NOMO-1 treated with dmso at 0.1 percent for 144 hours (cell line): ENCODE data around the gene UBE2O.
"Not testable (repeated sequence)": the region's sequence is repeated elsewhere in the genome, so short reads cannot be mapped to it uniquely, and the experiment has no call there.

Source experiments
- DNase-seq: peaks from one replicate; lab custom pipeline; 2025; ENCODE audit not compliant: unreplicated experiment; lab: John Stamatoyannopoulos, UW

The UBE2O gene

DNA sequence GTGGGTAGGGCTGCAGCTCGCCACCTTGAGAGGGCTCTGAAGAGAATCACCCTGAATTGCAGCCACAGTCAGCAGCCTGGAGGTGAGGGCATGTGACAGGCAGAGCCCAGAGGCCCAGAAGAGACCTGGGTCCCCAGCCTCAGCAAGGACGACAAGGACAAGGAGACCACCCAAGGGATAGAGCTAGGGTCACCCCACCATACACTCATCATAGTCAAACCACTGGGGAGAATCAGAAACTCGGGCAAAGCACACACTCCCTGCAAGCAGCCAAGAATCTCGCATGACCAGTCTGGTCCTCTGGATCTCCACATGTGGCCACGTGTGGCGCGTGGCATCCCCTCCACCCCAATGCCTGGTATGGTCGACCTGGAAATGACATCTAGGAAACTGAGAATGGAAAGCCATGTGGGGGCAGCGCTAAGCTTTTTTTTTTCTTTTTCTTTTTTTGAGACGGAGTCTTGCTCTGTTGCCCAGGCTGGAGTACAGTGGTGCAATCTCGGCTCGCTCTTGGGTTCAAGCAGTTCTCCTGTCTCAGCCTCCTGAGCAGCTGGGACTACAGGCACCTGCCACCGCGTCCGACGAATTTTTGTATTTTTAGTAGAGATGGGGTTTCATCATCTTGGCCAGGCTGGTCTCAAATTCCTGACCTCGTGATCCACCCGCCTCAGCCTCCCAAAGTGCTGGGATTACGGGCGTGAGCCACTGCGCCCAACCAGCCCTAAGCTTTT lies 73.1 kb downstream of the UBE2O start:
- no peak for DNase-seq

DNA sequence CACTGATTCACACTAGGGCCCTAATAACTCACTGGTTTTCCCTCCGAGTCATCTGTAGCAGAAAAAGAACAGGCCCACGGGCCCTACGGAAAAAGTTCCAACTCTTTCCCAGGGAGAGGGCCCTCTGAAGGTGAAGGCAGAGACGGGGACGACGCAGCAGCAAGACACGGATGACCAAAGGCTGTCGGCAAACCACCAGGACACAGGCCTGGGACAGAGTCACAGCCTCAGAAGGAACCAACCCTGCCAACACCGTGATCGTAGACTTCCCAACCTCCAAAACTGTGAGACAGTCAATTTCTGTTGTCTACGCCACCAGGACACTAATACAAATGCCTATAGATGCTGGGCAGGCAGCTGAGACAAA lies 73.7 kb downstream of the UBE2O start:
- no peak for DNase-seq

DNA sequence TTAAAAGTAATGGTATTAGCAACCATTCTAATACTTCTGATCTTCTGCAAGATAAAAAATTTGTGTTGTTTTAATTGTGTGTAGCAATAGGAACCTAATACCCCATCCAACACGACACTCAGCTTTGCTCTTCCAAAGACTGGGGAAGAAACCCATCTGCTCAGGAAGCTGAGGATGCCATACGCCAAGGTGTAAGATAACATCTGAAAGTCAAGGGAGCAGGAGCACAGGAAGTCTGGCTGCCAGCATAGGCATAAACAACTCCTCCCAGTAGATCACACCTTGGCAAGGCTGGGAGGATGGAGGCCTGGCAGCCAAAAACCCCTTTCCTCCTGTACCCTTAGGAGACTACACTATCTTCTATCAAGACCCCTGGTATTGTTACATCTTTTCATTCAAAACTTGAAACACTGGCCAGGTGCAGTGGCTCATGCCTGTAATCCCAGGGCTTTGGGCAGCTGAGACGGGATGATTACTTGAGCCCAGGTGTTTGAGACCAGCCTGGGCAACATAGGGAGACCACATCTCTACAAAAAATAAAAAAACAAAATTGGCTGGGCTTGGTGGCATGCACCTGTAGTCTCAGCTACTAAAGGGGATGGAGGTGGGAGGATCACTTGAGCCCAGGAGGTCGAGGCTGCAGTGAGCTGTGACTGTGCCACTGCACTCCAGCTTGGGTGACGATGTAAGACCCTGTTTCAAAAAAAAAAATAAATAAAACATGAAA lies 74.2 kb downstream of the UBE2O start:
- DNase-seq, result no peak

DNA sequence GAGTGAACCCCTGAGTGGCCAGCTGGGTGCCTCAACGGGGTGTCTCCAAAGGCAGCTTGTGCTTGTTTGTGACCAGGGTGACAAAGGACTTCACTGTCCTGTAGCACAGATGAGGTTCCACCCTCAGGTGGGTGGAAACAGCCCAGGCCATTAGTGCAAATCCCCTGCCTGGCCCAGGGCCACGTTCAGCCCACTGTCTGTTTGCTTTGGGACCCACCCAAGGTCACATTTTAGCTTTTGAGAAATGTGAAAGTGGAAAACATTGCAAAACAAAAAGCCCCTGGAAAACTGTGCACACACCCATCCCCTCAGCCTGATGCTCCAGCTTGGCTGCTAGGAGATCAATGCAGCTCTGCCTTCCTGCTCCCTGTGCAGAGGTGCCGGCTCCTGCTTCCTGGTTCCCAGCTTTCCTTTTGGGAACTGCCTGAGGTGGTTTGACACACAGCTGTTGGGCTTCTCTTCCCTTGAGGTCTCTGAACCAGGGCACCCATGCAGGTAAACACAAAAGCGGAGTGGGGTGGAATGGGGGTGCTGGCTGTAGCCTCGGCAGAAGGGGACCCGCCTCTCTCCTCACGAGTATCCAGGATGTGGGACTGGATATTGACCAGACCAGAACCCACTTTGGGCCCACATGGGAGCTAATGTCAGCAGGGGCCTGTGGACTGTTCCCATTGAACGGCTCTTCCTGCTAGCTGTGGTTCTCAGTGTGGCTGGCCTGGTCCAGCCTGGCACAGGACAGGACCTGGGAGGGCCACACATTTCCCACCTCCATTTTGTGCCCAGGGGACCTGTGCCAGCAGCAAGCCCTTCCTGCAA lies 76.4 kb downstream of the UBE2O start:
- no peak for DNase-seq

DNA sequence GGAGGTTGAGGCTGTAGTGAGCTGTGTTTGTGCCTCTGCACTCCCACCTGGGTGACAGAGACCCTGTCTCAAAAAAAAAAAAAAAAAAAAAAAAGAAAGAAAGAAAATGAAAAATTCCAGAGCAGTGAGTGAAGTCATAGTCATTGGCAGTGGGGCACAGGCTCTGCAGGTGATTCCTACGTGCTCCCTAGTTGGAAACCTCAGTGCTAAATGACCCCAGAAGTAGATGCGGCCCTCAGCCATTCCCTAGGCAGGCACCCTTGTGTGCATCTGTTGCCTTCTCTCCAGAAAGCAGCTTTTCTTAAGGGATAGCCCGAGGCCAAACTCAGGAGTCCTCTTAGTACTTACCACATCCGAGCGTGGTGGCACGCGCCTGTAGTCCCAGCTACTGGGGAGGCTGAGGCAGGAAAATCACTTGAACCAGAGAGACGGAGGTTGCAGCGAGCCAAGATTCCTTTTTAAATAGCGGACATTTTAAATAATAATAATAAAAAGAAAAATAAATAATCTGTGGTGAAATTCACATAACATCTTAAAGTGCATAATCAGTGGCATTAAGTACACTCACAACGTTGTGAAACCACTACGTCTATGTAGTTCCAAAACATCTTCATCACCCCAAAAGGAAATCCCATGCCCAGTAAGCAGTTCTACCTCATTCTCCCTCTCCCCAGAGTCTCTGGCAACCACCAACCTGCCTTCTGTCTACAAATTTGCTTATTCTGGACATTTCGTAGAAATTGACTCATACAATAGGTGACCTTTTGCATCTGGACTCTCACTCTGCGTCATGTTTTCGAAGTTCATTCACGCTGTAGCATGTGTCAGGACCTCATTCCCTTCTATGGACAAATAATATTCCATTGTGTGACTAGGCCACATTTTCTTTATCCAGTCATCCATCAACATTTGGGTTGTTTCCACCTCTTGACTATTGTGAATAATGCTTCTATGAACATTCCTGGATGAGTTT lies 81.0 kb downstream of the UBE2O start:
- DNase-seq, result no peak

DNA sequence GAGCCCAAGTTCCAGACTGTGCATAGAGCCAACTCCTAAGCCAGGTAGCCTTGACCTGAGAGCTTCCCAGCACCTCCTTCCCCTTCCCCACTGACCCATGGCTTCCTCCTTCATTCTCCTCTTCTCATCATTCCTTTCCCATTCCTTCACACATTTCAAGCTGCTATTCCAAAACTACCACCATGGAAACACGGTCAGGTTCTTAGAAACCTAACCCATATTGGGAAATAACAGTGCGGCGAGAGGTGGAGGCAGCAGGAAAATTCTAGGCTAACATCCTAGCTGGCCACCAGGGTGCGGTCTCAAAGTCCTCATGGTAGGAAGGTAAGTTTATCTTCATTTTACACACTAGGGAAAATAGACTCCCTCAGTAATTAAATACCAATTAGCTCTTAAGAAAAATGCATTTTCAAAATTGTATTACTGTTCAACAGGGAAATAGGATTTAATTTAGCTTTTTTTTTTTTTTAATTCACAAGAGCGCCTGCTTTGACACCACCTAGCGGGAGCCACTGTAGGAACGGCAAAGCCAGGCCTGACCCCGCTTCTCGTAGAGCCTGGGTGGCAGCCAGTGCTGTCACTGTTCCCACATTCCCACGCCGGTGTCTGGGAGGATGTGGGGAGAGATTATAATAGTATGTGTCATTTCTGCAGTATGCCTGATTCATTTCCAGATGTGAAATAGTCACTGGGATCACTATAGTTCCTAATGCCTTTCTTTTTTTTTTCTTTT lies 82.5 kb downstream of the UBE2O start:
- no peak for DNase-seq

DNA sequence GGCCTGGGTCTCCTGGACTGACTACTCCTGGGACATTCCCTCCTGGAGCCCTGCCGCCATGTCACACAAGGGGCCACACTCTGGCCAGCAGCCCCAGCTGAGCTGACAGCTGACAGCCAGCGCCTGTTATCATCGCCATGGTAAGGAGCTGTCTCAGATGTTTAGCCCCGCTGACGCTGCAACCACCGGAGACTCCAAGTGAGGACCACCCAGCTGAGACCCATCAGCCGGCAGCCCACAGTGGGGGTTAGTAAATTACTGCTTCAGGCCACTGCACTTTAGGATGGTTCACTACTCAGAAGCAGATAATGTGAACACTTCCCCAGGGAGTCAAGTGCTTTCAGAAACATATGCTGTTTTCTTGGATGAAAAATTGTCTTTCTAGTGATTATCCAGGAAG lies 83.1 kb downstream of the UBE2O start:
- no peak for DNase-seq

DNA sequence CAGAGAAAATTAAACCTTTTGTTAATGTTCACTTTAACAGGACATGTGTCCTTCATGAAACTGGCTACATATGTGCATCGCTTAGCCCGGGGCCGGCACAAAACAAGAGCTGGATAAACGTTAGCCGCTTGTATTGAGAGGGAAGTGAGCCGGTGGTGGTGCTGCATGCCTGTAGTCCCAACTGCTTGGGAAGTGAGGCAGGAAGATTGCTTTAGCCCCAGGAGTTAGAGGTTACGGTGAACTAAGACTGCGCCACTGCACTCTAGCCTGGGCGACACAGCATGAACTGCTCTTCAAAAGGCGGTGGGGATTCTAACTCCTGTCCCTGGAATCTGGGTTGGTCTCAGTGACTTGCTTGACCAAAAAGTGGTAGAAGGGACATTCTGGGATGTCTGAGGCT lies 83.6 kb downstream of the UBE2O start:
- DNase-seq, result no peak

DNA sequence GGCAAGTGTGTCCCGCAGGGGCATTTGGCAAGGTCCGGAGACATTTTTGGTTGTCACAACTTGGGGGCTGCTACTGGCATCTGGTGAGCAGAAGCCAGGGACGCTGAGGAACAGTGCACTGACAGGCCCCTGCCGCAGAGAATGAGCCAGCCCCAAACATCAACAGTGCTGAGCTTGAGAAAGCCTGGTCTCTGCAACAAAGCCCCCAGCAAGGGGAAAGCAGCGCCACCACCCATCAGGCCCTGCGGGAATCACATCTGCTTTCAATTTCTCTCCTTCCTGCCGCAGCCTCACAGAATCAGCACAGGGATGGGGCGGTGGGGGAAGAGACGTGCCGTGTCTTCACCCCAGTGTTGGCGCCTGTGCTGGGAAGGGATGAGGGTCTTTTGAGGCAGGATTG lies 84.4 kb downstream of the UBE2O start:
- DNase-seq, result no peak

DNA sequence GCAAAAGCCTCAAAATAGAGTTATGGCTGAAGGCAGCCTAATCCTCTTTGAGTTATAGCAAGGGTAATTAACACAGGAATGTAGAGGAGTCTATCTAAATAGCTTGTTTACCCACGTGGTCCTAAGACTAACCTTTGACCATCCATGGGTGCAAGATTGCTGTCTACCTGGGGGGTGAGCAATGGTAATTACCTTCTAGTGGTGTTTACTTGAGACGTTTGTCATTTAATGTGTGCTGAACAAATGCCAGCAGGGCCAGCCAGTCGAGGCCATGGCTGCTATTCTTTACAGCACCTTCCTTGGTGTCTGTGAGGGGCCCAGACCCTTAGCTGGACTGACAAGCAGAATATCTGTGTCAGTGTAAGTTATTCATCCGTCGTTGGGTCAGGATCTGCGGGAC lies 85.3 kb downstream of the UBE2O start:
- DNase-seq, result no peak

DNA sequence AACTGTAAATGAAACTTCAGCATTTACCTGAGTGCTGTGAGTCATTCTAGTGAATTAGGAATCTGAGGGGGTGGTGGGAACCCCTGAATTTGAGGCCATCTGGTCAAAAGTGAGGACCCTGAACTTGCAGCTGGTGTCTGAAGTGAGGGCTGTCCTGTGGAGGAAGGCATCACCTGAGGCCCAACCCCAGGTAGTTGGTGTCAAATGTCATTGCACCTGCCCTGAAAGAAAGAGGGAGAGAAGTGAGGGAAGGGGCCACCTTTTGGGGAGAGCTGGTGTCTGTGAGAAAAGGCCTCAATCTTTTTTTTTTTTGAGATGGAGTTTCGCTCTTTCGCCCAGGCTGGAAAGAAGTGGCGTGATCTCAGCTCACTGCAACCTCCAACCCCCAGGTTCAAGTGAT lies 86.7 kb downstream of the UBE2O start:
- no peak for DNase-seq

DNA sequence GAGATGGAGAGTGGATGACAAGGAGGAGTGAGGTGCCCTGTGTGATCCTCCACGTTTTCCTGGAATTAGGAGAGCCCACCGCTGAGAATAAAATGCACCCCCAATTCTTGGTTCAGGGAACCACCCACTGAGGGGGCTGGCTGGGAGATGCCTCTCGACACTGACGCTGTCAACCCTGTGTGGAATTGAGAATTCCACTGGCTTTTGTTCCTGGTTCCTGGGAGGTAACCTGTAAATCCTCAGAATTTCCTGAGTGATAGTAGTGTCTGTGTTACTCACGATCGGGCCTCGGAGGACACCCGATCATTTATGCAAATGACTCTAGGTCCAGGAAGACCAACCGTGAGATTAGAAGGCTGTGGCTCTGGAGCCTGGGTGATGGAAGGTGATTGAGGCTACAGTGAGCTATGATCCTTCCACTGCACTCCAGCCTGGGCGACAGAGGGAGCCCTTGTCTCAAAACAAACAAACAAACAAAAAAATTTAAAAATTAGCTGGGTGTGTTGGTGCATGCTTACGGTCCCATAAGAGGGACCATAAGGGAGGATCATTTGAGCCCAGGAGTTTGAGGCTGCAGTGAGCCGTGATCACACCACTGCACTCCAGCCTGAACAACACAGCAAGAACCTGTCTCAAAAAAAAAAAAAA lies 87.6 kb downstream of the UBE2O start:
- no peak for DNase-seq

DNA sequence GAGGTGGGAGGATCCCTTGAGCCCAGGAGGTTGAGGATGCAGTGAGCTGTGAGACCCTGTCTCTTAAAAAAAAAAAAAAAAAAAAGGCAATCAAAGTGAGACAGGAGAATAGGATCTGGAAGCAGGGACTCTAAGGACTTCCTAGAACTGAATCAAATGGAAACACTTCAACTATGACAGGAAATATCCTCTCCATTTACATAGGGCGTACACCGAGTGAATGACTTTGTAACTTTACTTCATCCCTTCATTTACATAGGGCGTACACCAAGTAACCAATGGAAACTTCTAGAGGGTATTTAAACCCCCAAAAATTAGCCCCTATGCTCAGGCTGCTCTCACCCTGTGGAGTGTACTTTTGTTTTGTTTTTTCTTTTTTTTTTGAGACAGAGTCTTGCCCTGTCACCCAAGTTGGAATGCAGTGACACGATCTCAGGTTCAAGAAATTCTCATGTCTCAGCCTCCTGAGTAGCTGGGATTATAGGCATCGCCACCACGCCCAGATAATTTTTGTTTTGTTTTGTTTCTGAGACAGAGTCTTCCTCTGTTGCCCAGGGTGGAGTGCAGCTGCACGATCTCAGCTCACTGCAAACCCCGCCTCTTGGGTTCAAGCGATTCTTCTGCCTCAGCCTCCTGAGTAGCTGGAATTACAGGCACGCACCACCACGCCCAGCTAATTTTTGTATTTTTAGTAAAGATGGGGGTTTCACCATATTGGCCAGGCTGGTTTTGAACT lies 89.7 kb downstream of the UBE2O start:
- DNase-seq, result no peak

DNA sequence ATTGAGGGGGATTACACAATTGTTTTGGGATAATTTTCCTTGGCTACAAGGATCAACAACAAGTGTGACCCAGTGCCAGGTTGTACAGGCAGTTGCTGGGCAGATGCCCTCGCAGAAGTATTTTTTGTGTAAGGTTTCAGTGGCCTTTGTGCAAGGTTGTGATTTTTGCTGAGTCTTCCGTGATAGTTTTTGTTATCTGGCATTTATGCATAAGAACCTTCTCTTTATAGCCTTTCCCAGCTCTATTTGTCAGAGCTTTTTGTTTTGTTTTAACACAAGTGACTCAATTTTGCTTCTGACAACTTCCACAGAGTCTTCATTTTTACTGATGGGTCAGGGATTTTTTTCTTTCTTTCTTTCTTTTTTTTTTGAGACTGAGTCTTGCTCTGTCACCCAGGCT lies 92.5 kb downstream of the UBE2O start:
- no peak for DNase-seq

DNA sequence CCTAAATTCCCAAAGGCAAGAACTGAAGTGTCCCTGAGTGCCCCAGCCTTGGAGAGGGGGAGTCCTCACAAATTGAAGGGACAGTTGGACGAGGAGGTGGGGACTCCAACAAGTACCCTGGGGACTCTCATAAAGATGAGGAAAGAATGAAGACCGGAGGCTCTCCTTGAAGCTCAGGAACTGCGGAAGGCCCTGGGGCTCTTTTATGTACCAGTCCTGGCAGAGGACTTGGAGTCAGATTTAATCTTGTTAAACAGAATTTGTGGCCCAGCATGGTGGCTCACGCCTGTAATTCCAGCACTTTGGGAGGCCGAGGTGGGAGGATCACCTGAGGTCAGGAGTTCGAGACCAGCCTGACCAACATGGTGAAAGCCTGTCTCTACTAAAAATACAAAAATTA lies 93.2 kb downstream of the UBE2O start:
- not testable (repeated sequence) for DNase-seq

DNA sequence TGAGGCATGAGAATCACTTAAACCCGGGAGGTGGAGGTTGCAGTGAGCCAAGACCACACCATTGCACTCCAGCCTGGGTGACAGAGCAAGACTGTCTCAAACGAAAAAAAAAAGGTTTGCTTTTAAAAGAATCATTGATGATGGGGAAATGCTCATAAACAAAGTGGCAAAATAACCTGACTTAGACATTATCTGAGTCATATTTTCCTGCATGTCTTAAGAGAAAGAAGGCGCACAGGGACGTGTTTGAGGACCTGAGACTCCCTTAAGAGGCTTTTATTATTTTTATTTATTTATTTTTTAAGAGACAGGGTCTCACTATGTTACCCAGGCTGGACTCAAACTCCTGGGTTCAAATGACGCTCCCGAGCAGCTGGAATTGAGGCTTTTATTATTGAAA lies 93.6 kb downstream of the UBE2O start:
- DNase-seq, result no peak

DNA sequence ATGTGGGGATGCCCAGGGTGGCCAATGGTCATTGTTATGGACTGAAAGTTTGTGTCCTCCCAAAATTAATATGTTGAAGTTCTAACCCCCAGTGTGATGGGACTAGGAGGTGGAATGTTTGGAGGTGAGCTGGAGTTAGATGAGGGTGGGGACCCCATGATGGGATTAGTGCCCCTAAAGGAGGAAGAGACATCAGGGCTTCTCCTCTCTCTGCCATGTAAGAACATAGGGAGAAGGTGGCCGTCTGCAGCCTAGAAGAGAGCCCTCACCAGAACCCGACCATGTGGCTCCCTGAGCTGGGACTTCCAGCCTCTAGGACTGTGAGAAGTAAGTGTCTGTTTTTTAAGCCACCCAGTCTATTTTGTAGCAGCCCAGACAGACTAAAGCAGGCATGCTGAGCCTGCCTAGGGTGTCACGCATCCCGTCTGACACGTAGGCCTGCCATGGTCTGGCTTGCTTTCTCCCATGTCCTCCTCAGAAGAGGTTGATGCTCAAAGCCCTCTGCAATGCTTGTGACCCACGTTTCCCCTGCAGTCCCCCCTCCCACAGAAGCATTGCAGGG lies 95.3 kb downstream of the UBE2O start:
- no peak for DNase-seq

DNA sequence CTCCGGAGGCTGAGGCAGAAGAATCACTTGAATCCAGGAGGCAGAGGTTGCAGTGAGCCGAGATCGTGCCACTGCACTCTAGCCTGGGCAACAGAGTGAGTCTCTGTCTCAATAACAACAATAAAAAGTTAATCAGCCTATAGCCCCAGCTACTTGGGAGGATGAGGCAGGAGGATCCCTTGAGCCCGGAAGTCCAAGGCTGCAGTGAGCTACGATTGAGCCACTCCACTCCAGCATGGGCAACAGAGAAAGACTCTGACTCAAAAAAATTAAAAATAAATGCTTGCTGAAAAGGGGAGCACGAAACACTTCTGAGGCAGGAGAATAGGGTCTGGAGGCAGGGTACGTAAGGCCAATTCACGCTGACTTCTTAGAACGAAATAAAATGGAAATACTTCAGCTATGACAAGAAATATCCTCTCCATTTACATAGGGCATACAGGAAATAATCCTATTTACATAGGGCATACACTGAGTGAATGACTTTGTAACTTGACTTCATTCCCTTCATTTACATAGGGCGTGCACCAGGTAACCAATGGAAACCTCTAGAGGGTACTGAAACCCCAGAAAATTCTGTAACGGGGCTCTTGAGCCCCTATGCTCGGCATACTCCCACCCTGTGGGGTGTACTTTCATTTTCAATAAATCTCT lies 96.0 kb downstream of the UBE2O start:
- DNase-seq, result no peak
